ENCODE results near the gene PALM2AKAP2. TPM values are rescaled to one million over a fixed set of nuclear protein-coding genes. Genes with fewer than 3 reads are reported as not detected.
"Not testable (repeated sequence)": the region's sequence is repeated elsewhere in the genome, so short reads cannot be mapped to it uniquely, and the experiment has no call there.

PALM2AKAP2 gene
- total RNA-seq, 2 experiments from 2014 or later, result not detected

GRCh38 chr9:109821711-109822110, 41.7 kb downstream of the PALM2AKAP2 start:
- Mint-ChIP-seq H3K4me1 (no peaks in the 10 kb centered on the region), H3K36me3 (no peaks in the 10 kb centered on the region), H3K4me3 (no peak overlapping the region), H3K9me3 (ENCODE audit: low read depth) (no peaks in the 10 kb centered on the region), H3K27ac (no peak overlapping the region), H3K27me3 (peaks cover 5% of the 10 kb centered on the region)
- ATAC-seq, result no peak
- CTCF ChIA-PET, result no interaction called here
- no peak for DNase-seq

- ATAC-seq, DNase-seq: not testable (repeated sequence)
These were observed 45.4 kb downstream of the PALM2AKAP2 start for GRCh38 chr9:109825383-109825782.

GRCh38 chr9:109826559-109826958, 46.6 kb downstream of the PALM2AKAP2 start:
- Mint-ChIP-seq H3K4me1 (no peaks in the 10 kb centered on the region), H3K9me3 (ENCODE audit: low read depth) (peaks cover 1% of the 10 kb centered on the region), H3K36me3 (no peaks in the 10 kb centered on the region), H3K4me3 (no peak overlapping the region), H3K27me3 (peaks cover 4% of the 10 kb centered on the region), H3K27ac (no peak overlapping the region)
- DNase-seq (no peak), ATAC-seq (no peak)
- CTCF ChIA-PET, result no interaction called here

More at GRCh38 chr9:109825383-109825782, 45.4 kb downstream of the PALM2AKAP2 start:
- H3K36me3 Mint-ChIP-seq; CTCF ChIA-PET; H3K9me3 Mint-ChIP-seq (ENCODE audit: low read depth); H3K4me3 Mint-ChIP-seq; H3K4me1 Mint-ChIP-seq; H3K27ac Mint-ChIP-seq; H3K27me3 Mint-ChIP-seq: not testable (repeated sequence)

GRCh38 chr9:109828254-109828653, 48.3 kb downstream of the PALM2AKAP2 start:
- peaks cover 1% of the 10 kb centered on the region for H3K9me3 Mint-ChIP-seq (ENCODE audit: low read depth)
- no peaks in the 10 kb centered on the region for H3K36me3 Mint-ChIP-seq
- ATAC-seq, result no peak
- no peaks in the 10 kb centered on the region for H3K4me1 Mint-ChIP-seq
- H3K27me3 Mint-ChIP-seq, result peaks cover 4% of the 10 kb centered on the region
- H3K27ac Mint-ChIP-seq, result no peak overlapping the region
- CTCF ChIA-PET, result interaction anchor here (1.6 kb wide), 1 partner anchor 10 kb away, joined by 4 read pairs; no protein-coding TSS in a partner anchor
- no peak for DNase-seq
- no peak overlapping the region for H3K4me3 Mint-ChIP-seq
